SK-N-SH treated with all-trans-retinoic acid at 6 μM for 48 hours (cell line): Measurements from ENCODE around the gene CYP17A1.
"Not testable (repeated sequence)": the region's sequence is repeated elsewhere in the genome, so short reads cannot be mapped to it uniquely, and the experiment has no call there.

Source experiments
- ATAC-seq: fragments of 200-7000 bp; cut with Tn5 transposase; 3 replicates; pipeline ENCODE4 v1.9.1; 2020; ENCODE audit warnings: mild to moderate bottlenecking, moderate library complexity
- BACH2 ChIP-seq: fragments of 250-450 bp; sonication (Bioruptor Pico); IDR thresholded peaks from 2 replicates; pipeline ENCODE4 v1.9.0; 2021; ENCODE audit warnings: mild to moderate bottlenecking, borderline replicate concordance
- CREB5 ChIP-seq: fragments of 250-450 bp; sonication (Bioruptor Pico); IDR thresholded peaks from 2 replicates; pipeline ENCODE4 v1.5.1; 2020; ENCODE audit warnings: low read depth, mild to moderate bottlenecking, moderate library complexity
- CSDC2 ChIP-seq: fragments of 250-450 bp; sonication (Bioruptor Pico); IDR thresholded peaks from 2 replicates; pipeline ENCODE4 v1.5.0; 2020; ENCODE audit warnings: mild to moderate bottlenecking, moderate library complexity
- ESRRG ChIP-seq: fragments of 250-450 bp; sonication (Bioruptor Pico); IDR thresholded peaks from 2 replicates; pipeline ENCODE4 v1.6.1; 2021; ENCODE audit warnings: mild to moderate bottlenecking
- GLIS3 ChIP-seq: fragments of 250-450 bp; sonication (Bioruptor Pico); IDR thresholded peaks from 2 replicates; pipeline ENCODE4 v1.5.0; 2020; ENCODE audit warnings: mild to moderate bottlenecking, moderate library complexity
- ISL1 ChIP-seq: fragments of 250-450 bp; sonication (Bioruptor Pico); IDR thresholded peaks from 2 replicates; pipeline ENCODE4 v2.1.2; 2022; ENCODE audit warnings: mild to moderate bottlenecking, moderate library complexity
- POU6F1 ChIP-seq: fragments of 250-450 bp; sonication (Bioruptor Pico); IDR thresholded peaks from 2 replicates; pipeline ENCODE4 v1.8.0; 2021; ENCODE audit warnings: low read depth, mild to moderate bottlenecking, moderate library complexity, borderline replicate concordance
- PPARA ChIP-seq: fragments of 250-450 bp; sonication (Bioruptor Pico); IDR thresholded peaks from 2 replicates; pipeline ENCODE4 v1.5.0; 2020; ENCODE audit warnings: mild to moderate bottlenecking, borderline replicate concordance
- RARB ChIP-seq: fragments of 250-450 bp; sonication (Bioruptor Pico); IDR thresholded peaks from 2 replicates; pipeline ENCODE4 v1.8.0; 2021; ENCODE audit warnings: mild to moderate bottlenecking, moderate library complexity
- SNAI2 ChIP-seq: fragments of 250-450 bp; sonication (Bioruptor Pico); IDR thresholded peaks from 2 replicates; pipeline ENCODE4 v1.5.0; 2020; ENCODE audit warnings: mild to moderate bottlenecking, moderate library complexity
- TOX ChIP-seq: fragments of 250-450 bp; sonication (Bioruptor Pico); IDR thresholded peaks from 2 replicates; pipeline ENCODE4 v1.8.0; 2021; ENCODE audit warnings: mild to moderate bottlenecking, moderate library complexity, borderline replicate concordance
- TSHZ2 ChIP-seq: fragments of 250-450 bp; sonication (Bioruptor Pico); IDR thresholded peaks from 2 replicates; pipeline ENCODE4 v1.5.0; 2020; ENCODE audit warnings: mild to moderate bottlenecking, moderate library complexity
- ZC3H10 ChIP-seq: fragments of 250-450 bp; sonication (Bioruptor Pico); IDR thresholded peaks from 2 replicates; pipeline ENCODE4 v1.5.1; 2021; ENCODE audit warnings: mild to moderate bottlenecking, moderate library complexity
- ZFP3 ChIP-seq: fragments of 250-450 bp; sonication (Bioruptor Pico); IDR thresholded peaks from 2 replicates; pipeline ENCODE4 v1.5.0; 2020; ENCODE audit warnings: mild to moderate bottlenecking, moderate library complexity
- ZFP30 ChIP-seq: fragments of 450-650 bp; formaldehyde crosslinking; IDR thresholded peaks from 2 replicates; pipeline ENCODE4 v1.5.0; 2022; ENCODE audit warnings: mild to moderate bottlenecking, moderate library complexity
- ZNF565 ChIP-seq: fragments of 450-650 bp; formaldehyde crosslinking; conservative IDR thresholded peaks from 2 replicates; pipeline ENCODE4 v1.5.0; 2020; ENCODE audit warnings: low read depth, mild to moderate bottlenecking, moderate library complexity
- ZNF70 ChIP-seq: fragments of 450-650 bp; formaldehyde crosslinking; IDR thresholded peaks from 2 replicates; pipeline ENCODE4 v1.5.0; 2020; ENCODE audit warnings: mild to moderate bottlenecking, moderate library complexity
- TF ChIP-seq, protein P1 (sequence below): fragments of 250-450 bp; sonication (Bioruptor Pico); IDR thresholded peaks from 2 replicates; pipeline ENCODE4 v1.8.0; 2020; ENCODE audit warnings: mild to moderate bottlenecking, moderate library complexity, borderline replicate concordance
- TF ChIP-seq, protein P2 (sequence below): fragments of 250-450 bp; sonication (Bioruptor Pico); IDR thresholded peaks from 2 replicates; pipeline ENCODE4 v1.5.1; 2021; ENCODE audit warnings: mild to moderate bottlenecking, moderate library complexity

The CYP17A1 gene

GRCh38 chr10:102850025-102850518 lies 12.9 kb upstream of the CYP17A1 start (continued):
- TF ChIP-seq, protein P1, sequence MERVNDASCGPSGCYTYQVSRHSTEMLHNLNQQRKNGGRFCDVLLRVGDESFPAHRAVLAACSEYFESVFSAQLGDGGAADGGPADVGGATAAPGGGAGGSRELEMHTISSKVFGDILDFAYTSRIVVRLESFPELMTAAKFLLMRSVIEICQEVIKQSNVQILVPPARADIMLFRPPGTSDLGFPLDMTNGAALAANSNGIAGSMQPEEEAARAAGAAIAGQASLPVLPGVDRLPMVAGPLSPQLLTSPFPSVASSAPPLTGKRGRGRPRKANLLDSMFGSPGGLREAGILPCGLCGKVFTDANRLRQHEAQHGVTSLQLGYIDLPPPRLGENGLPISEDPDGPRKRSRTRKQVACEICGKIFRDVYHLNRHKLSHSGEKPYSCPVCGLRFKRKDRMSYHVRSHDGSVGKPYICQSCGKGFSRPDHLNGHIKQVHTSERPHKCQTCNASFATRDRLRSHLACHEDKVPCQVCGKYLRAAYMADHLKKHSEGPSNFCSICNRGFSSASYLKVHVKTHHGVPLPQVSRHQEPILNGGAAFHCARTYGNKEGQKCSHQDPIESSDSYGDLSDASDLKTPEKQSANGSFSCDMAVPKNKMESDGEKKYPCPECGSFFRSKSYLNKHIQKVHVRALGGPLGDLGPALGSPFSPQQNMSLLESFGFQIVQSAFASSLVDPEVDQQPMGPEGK, result no peak
- no peak for TF ChIP-seq SNAI2 (CRISPR knock-in tag)

DNA sequence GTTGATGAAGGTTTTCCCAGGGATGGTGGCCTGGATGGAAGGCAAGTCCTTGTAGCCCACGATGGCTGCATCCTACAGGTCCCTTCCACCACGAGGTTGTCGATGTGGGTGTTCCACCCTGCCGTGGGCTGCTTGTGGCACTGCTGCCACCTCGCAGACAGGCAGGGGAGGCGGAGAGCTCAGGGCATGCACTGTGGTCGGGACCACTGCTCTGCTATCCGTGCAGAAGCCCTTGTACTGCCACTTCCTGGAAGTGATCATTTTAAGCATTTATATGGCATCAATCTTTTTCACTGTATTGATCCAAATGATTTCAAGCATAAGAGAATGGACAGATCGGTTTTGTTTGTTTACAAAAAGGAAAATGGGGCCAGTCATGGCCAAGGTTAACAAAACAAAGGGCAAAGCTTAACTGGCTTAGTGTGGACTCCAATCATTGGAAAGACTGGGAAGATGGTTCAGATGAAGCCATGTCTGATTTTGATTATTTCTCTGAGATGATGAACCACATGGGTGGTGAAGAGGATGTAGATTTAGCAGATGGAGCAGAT lies 8.2 kb upstream of the CYP17A1 start:
- TF ChIP-seq RARB (CRISPR knock-in tag), result no peak
- no peak for TF ChIP-seq ISL1 (CRISPR knock-in tag)
- no peak for TF ChIP-seq SNAI2 (CRISPR knock-in tag)
- no peak for TF ChIP-seq CREB5 (CRISPR knock-in tag)
- TF ChIP-seq ZNF565 (CRISPR knock-in tag), result no peak
- no peak for TF ChIP-seq ESRRG (CRISPR knock-in tag)
- TF ChIP-seq TSHZ2, result no peak
- no peak for TF ChIP-seq GLIS3 (CRISPR knock-in tag)
- no peak for TF ChIP-seq TOX (CRISPR knock-in tag)
- no peak for TF ChIP-seq ZFP30
- no peak for TF ChIP-seq BACH2 (CRISPR knock-in tag)
- TF ChIP-seq, protein P2, sequence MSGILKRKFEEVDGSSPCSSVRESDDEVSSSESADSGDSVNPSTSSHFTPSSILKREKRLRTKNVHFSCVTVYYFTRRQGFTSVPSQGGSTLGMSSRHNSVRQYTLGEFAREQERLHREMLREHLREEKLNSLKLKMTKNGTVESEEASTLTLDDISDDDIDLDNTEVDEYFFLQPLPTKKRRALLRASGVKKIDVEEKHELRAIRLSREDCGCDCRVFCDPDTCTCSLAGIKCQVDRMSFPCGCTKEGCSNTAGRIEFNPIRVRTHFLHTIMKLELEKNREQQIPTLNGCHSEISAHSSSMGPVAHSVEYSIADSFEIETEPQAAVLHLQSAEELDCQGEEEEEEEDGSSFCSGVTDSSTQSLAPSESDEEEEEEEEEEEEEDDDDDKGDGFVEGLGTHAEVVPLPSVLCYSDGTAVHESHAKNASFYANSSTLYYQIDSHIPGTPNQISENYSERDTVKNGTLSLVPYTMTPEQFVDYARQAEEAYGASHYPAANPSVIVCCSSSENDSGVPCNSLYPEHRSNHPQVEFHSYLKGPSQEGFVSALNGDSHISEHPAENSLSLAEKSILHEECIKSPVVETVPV, result no peak
- no peak for TF ChIP-seq CSDC2 (CRISPR knock-in tag)
- TF ChIP-seq, all 23 proteins: peak for 0
- no peak for ATAC-seq

GRCh38 chr10:102844190-102844776 lies 7.1 kb upstream of the CYP17A1 start:
- not testable (repeated sequence) for ATAC-seq

- not testable (repeated sequence) for ATAC-seq
Observed at GRCh38 chr10:102843139-102843538, 5.9 kb upstream of the CYP17A1 start.

GRCh38 chr10:102841827-102842345 lies 4.7 kb upstream of the CYP17A1 start:
- ATAC-seq, result no peak
- TF ChIP-seq ZFP3 (CRISPR knock-in tag), result no peak
- TF ChIP-seq, protein P1, result no peak
- TF ChIP-seq PPARA (CRISPR knock-in tag), result no peak
- TF ChIP-seq SNAI2 (CRISPR knock-in tag), result no peak
- TF ChIP-seq POU6F1 (CRISPR knock-in tag), result no peak
- TF ChIP-seq ZC3H10, result no peak
- TF ChIP-seq ZNF565 (CRISPR knock-in tag), result no peak
- no peak for TF ChIP-seq BACH2 (CRISPR knock-in tag)
- no peak for TF ChIP-seq ISL1 (CRISPR knock-in tag)
- no peak for TF ChIP-seq TSHZ2
- TF ChIP-seq RARB (CRISPR knock-in tag), result no peak
- no peak for TF ChIP-seq ZNF70 (CRISPR knock-in tag)
